Stimulated activated CD8-positive, alpha-beta memory T cell treated with anti-CD3 and anti-CD28 coated beads, Interleukin-2, amount 100 ng/mL, for 1 hour (primary cell): Measurements from ENCODE around the gene SEMA3D.
"Not testable (repeated sequence)": the region's sequence is repeated elsewhere in the genome, so short reads cannot be mapped to it uniquely, and the experiment has no call there.

ENCODE experiments used
- DNase-seq, 2 donors: peaks; one replicate each; pipeline ENCODE4 v3.0.0-alpha.2; 2020; ENCODE audit warnings: low read depth in 2 of 2

Gene SEMA3D

GRCh38 chr7:84992954-84993353, 193.9 kb downstream of the SEMA3D start:
- not testable (repeated sequence) for DNase-seq

DNA sequence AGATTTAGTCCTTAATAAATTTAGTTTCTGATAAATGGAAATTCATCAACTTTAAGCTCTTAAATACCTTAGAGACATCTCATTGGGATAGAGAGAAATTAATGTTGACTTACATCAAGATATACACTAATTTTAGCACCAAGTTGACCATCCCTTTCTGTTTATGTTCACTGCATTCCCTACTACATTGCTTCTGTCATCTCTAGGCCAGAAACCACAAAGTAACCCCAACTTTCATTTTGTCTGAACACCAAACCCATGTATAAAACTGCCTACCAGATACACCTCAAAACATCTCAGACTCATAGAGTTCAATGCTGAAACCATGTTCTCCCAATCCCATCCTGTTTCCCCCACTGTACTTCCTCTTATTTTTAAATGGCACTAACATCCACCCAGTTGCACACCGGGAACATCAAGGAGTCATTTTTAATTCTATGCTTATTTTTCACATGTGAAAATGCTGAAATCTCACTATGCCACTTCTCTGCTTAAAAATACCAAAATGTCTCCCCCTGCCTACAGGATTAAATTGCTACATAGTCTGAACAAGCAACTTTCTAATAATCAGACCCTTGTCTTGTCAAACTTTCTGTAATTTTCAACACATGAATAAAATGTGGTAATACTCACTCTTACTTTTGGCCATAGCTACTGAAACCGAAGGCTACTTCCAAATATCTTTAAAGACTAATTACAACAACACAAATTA, 201.6 kb downstream of the SEMA3D start:
- no peak for DNase-seq

- no peak for DNase-seq
Measured at GRCh38 chr7:84982199-84982598, 204.7 kb downstream of the SEMA3D start.

- DNase-seq, result no peak
Measured at GRCh38 chr7:84981055-84981976, 205.5 kb downstream of the SEMA3D start.

GRCh38 chr7:84975586-84976185, 211.2 kb downstream of the SEMA3D start:
- DNase-seq, result no peak

- DNase-seq, result no peak
Measured at GRCh38 chr7:84971360-84971759, 215.5 kb downstream of the SEMA3D start.

- DNase-seq, result no peak
Measured at GRCh38 chr7:84970670-84971069, 216.2 kb downstream of the SEMA3D start.

GRCh38 chr7:84953234-84953633, 233.6 kb downstream of the SEMA3D start:
- DNase-seq, result no peak

- DNase-seq, result no peak
Measured at GRCh38 chr7:84950836-84951235, 236.0 kb downstream of the SEMA3D start.

DNA sequence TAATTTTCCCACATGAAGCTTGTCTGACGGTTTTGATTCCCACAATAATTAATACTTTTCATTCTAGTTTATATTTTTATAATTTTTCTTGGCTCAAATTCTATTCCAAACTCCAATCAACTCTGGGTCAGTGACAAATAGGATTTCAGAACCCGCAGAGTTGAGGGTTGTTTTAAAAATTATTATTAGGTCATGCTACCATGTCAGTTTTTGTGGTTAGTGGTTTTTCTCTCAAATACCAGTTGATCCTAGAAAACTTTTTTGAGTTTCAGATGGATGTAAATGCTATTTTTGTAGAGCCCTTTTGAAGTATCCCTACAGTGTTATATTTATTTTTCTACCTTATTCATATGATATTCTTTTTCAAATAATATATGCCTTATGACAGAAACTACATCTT, 237.4 kb downstream of the SEMA3D start:
- DNase-seq, result no peak

- no peak for DNase-seq
Measured at GRCh38 chr7:84949067-84949466, 237.8 kb downstream of the SEMA3D start.

DNA sequence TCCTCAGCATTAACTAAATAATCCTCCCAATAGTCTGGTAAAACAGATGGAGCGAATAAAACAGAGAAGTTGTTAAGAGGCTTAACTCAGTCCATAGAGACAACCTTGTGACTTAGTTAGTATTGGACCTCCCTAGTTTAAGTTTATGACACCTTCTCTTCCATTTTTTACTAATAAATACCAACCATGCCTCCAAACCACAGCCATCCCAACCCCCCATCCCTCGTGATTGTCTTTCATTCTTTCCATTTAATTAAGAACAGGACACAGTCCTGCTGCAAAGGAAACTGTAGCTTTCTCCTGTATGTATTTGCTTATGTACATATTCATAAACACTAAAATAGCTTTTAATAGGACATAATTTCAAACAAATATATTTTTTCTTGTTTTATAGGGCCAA, 238.2 kb downstream of the SEMA3D start:
- no peak for DNase-seq

DNA sequence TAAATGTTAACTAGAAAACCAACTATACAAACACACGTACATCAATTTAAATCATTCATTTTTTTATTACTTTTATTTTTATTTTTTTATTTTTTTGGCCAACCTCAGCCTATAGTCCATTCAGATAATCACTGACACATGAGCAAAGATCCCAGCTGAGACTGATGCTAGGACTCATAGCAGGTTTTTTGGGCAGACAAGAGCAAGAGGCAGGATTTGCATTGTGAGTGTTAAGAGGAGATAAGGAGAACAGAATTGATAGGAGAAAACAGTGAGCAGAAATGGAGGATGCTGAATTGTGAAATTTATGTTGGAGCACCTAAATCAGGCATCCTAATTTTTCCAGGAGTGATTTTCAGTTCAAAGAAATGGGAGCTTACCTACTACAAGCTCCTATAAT, 240.3 kb downstream of the SEMA3D start:
- DNase-seq, result no peak
